Measurements from ENCODE around the gene FAM162A.

DNA sequence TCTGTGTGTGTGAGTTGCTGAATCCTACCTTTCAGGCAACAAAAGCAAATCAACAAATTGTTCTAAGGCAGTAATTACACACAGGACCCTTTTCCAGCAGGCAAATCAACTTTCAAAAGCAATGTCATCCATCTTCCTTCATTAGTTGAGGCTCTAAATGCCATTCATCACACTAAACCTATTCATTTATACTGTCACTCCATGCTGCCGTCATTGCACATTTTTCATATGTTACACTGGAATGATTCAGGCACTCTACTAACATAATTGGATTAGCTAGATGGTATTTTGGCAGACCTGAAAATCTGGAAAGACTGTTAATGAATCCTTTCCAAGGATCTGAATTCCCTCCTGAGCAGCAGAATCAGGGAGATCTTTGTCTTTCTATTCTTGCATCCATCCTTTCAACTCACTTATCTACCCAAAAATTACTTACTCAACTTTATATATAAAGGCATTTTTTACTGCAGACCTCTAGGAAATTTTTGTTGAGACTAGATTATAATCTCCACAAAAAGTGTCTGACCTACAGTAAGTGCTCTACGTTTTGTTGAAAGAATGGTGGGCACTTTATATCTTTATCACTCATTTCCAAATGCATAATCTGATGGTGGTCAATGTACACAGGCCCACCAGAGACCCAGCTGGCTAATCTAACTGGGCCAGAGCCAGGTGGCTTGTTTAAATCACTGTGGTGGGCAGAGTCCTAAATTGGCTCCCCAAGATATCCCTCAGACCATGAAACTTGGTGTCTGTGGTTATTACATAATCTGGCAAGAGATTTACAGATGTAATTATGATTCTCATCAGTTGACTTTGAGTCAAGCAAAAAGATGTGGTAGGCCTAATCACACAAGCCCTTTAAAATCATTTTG, 25.9 kb upstream of the FAM162A start:
- TF ChIP-seq POLR2A (IDR thresholded peaks at IDR 0.05; ENCODE audit: low read depth, low read length) = no peak
- TF ChIP-seq TAF1 (IDR thresholded peaks at IDR 0.05; ENCODE audit: low read depth, low read length) = no peak
- TF ChIP-seq POLR2AphosphoS5 (IDR thresholded peaks at IDR 0.05; ENCODE audit: low read depth, low read length) = no peak
- TF ChIP-seq SPI1 (IDR thresholded peaks at IDR 0.05; ENCODE audit: low read depth, low read length) = no peak
- no peak for TF ChIP-seq PAX5 (IDR thresholded peaks at IDR 0.05; ENCODE audit: insufficient read depth, low read length, severe bottlenecking)

Data from GM12891 (cell line).